Stimulated activated CD8-positive, alpha-beta memory T cell treated with anti-CD3 and anti-CD28 coated beads, Interleukin-7, amount 100 ng/mL, for 24 hours (primary cell): Measurements from ENCODE around the gene BABAM2.

ENCODE experiments used
- DNase-seq: peaks from one replicate; pipeline ENCODE4 v3.0.0-alpha.2; 2020; ENCODE audit warnings: low read depth

The BABAM2 gene

GRCh38 chr2:28129955-28130695, 239.6 kb downstream of the BABAM2 start:
- DNase-seq = no peak

DNA sequence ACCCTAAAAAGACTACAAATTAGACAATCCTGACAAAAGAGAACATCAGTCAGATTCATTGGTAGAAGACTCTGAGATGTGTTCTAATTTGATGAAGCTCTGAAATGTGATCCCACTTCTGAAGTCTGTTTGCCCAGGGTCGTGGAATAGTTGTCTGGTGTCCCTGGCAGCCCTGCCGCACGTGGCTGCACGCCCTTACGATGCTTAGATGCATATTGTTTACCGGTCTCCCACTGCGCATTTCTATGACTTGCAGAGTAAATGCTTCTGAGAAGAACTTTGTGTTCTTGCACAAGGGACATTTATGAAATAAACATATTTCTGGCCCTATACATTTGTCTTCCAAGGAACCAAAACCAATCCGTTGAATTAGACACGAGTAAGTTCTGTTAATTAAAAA, 243.2 kb downstream of the BABAM2 start:
- no peak for DNase-seq

GRCh38 chr2:28134262-28134812, 243.8 kb downstream of the BABAM2 start:
- no peak for DNase-seq

- DNase-seq = no peak
Observed at GRCh38 chr2:28134857-28135256, 244.3 kb downstream of the BABAM2 start.

DNA sequence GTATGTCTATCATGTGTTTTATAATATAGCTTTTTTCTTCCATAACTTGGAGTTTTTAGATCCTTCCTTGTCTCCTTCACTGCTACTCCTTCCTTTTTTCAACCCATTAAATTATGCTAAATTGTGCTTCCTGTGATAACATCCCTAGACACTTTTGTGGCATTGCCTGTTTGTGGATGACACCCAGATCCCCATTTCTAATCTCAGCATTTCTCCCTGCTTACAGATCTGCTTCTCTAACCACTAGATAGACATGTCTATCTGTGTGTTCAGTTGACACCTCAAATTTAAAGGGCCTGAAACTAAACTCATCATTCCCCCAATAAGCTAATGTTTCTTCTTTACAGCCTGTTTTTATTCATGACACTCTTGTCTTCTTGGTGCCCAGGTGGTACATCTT, 244.8 kb downstream of the BABAM2 start:
- DNase-seq = no peak

DNA sequence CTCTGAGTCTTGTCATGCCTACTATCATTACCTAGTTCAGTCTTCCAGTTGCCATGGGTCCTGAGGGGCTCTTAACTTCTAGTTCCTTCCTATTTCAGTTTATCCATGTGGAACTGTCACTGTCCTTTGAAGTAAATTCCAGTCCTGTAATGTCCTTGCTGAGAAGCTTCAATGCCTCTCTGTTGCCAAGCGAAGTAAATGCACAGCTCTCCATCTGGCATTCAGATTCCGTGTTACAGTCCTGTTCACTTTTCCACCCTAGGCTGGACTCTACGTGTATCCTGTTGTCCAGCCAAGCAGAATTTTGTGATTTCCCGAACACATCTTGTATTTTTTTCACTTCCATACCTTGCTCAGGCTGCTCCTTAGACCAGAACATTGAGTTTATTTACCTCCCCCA, 245.3 kb downstream of the BABAM2 start:
- no peak for DNase-seq

DNA sequence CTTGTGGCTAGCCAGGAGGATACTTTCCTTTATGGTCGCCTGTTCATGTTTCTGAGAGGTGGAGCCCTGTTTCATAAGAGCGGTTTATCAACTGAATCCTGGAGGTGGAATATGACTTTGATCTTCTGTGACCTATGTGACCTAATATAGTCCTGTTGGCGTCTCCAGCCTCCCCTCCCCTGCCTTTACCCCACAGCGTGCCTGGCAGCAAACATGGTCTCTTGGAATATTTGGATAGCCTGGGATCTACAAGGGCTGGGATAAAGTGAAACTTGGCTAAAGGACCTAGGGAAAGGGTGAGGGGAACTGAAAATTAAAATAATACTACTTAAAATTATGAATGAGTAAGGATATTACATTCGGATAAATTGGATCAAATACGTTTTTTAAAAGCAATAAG, 246.0 kb downstream of the BABAM2 start:
- no peak for DNase-seq

DNA sequence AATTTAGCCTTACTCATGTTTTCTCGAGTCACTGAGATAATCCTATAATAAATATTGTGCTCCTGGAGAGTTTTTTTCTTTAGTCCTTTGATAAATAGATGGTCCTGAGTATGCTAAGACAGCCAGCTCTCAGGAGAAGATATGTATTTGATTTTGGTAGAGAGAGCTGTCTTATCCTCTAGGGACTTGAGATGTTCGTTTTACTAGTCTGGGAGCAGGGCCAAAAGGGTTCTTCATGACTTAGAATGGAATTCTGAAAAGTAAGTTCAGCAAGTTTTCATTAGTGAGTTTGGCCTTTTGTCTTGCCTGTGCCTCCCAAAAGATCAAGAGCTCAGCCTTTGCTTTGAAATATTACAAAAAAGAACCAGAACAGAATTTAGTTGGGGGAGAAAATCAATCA, 246.7 kb downstream of the BABAM2 start:
- no peak for DNase-seq

DNA sequence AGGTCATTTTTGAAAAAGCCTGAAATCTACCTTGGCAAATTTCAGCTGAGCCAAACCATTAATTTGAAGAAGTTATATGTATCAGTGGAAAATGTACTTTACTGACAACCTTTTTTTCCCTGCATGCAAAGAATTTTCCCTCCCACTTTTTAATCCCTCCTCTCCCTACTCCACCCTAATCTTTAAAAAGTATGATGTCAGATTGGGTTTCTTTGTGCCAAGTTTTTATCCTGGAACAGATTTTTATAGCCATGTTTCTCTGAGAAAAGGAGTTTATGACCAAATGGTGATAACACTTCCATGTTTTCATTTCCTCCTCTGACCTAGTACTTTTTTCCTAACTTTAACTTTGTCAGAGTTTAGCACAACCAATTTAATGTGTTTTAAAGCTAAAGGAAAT, 251.9 kb downstream of the BABAM2 start:
- DNase-seq = no peak

DNA sequence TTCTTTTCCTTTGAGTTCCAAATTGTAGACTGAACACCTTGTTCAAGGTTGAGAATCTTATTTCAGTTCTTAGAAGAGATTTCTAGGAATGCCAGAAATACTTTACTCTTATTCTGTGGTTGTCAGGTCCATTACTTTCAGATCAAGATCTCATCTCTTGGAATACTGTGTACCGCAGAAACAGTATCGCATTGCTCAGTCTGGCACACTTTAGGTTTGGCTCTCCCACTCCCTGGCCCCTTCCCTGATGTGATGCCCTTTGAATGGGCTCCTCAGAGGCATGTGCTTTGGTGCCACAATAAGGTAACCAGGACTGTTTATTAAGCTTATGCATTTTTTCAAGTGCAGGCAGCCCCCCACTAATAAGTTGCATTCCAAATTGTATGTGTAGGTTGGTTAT, 257.5 kb downstream of the BABAM2 start:
- no peak for DNase-seq

GRCh38 chr2:28148566-28148965, 258.0 kb downstream of the BABAM2 start:
- DNase-seq = no peak

GRCh38 chr2:28150236-28150915, 259.8 kb downstream of the BABAM2 start:
- DNase-seq = no peak

- DNase-seq = no peak
Observed at GRCh38 chr2:28150994-28151393, 260.5 kb downstream of the BABAM2 start.

- no peak for DNase-seq
Observed at GRCh38 chr2:28152585-28153280, 262.2 kb downstream of the BABAM2 start.

GRCh38 chr2:28153851-28154250, 263.3 kb downstream of the BABAM2 start:
- DNase-seq = no peak

- DNase-seq = no peak
Observed at GRCh38 chr2:28155086-28155485, 264.6 kb downstream of the BABAM2 start.

GRCh38 chr2:28155627-28156026, 265.1 kb downstream of the BABAM2 start:
- no peak for DNase-seq

DNA sequence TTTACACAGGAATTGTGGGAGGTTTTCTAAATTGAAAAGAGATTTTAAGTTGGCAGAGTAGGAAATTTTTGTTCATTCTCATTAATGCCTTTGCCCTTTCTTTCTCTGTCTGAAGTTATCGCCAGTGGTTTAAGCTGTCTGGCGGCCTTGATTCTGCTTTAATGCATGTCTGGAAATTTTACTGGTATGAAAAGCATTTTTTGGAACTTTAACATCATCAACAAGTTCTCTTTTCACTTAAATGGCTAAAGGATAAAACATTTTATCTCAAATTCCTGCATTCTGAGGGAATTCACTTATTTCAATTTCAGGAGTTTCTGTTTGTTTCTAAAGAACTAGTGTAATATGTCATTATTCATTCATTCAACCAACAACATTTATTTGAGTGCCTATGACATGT, 268.3 kb downstream of the BABAM2 start:
- DNase-seq = no peak

DNA sequence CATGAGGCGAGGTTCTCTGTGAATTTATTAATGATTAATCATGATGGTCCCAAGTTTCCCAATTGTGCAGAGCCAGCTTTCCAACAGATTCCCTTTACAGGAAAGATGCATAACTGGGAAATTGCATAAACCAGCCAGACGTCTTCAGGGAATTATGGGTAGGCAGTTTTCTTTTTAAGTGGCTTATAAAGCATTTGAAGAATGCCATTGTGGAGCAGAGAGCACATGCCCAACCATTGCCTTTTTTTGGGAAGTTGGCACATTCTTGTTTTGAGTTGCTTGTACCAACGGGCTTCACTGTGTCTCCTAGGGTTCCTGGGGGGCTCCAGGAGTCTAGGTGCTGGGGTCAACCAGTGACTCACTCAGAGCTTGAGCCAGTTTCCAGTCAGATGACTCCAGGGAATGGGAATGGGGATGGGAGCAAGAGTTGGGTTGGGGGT, 270.5 kb downstream of the BABAM2 start:
- DNase-seq = no peak

DNA sequence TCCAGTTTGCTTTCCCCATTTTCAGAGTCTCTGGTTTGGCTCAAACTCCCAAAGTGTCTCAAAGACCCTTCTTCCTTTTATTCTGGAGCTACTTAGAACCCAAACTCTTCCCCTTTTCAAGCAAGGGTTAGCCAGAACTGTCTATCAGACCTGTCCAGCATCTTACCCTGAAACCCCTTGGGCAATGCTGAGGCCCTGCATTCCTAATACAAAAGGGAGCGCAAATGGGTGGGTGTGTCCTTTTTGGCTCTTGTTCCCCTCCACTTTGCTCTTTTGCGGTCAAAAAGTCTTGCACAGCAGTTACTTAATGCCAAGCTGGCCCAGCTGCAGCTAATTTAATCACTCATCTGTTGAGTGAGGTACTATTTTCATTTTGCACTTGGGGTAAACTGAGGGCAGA, 270.9 kb downstream of the BABAM2 start:
- DNase-seq = no peak

DNA sequence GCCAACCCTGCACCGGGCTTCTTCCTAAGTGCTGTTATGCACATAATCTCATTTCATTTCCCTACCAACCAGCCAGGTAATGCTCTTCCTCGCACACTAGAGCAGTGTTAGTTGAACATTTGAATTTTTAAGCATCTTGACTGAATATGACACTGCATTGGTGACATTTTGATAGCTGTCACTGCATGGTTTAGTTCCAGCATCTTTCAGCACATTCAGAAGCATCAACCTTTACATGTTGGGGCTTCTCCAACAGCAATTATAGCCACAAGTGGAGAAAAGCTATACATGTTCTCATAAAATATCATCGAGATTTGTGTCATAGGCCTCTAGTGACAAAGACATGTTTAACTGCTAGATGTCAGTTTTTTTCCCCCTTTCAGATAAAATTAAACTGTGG, 272.0 kb downstream of the BABAM2 start:
- DNase-seq = no peak

GRCh38 chr2:28163028-28163427, 272.5 kb downstream of the BABAM2 start:
- DNase-seq = no peak
